SHP77 treated with DMSO at 0.1 percent for 48 hours (cell line): ENCODE results near the gene SFSWAP.
"Not testable (repeated sequence)": the region's sequence is repeated elsewhere in the genome, so short reads cannot be mapped to it uniquely, and the experiment has no call there.

Source experiments
- DNase-seq: peaks from one replicate; lab custom pipeline; 2025; lab: John Stamatoyannopoulos, UW

The SFSWAP gene

DNA sequence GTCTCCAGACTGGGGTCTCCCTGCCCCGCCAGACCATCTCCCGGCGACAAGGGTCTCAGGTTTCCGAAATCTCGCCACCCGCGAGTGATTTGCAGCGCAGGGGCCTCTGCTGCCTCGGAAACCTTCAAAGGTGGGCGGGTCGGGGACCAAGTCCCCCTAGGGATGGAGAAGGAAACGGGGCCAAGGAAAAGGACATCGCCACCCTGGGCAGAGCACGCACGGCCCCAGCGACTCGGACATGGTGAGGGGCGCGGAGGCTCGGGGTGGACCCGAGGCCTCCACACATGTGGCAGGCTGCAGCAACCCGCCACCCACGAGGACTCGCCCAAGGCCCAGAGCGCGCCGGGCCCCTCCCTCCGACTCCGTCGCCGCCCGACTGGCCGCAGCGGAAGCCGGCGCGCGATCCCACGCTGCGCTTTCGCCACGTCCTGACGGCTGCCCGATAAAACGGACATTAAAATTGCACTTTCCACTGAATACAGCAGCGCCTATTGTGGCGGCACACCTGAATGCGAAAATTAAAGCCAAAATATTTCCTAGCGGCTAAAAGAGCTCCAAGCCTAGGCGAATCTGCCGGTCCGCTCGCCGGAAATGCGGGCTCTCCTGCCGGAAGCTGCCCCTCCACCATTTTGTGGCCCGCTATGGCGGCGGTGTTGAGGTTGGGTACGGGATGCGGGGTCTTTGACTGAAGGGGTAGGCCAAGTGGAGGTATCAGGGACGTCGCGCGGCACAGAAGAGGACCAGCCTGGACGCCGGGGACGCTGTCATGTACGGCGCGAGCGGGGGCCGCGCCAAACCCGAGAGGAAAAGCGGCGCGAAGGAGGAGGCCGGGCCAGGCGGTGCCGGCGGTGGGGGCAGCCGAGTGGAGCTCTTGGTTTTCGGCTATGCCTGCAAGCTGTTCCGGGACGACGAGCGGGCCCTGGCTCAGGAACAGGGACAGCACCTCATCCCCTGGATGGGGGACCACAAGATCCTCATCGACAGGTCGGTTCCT lies at the start of gene SFSWAP:
Gene SFSWAP, plus strand, starts transcription at position 627 of the 994 bp plus-strand sequence. Its CDS starts 140 bp downstream, at position 767.
- DNase-seq = peak; percentile 78

DNA sequence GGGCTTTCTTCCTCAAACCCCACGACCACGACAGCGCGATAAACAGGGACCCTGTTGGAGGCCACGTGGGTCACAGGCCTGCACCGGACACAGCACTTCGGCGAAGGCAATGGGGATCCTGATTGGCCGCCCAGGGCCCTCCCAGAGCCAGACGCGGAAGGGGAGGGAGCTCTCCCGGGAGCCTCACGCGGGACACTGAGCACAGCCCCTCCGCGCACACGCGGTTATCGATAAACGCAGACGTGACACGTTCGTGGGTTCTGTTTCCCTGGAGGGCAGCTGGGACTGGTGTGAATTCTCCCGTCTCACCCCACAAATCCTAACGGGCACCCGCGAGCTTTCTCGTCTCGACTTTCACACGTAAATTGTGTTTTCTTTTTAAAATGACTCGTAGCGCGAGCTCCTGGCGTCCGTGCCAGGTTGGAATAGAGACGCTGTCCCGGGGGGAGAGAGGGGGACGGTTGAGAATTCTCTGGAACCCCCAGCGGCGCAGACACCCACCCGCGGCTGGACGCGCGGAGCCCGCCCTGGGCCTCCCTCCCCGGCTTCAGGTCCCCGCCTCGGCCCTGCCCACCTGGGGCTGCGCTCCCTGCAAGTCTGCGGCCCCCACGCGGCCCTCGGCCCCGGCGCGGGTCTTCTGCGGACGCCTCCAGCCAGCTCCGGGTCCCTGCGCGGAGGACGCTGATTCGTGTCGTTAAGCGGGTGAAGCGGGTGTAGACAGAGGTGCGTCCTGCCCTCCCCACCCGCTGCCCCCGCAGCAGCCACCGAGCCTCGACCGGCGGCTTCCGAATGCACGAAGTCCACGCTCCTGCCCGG lies 49.5 kb upstream of the SFSWAP start:
- not testable (repeated sequence) for DNase-seq

DNA sequence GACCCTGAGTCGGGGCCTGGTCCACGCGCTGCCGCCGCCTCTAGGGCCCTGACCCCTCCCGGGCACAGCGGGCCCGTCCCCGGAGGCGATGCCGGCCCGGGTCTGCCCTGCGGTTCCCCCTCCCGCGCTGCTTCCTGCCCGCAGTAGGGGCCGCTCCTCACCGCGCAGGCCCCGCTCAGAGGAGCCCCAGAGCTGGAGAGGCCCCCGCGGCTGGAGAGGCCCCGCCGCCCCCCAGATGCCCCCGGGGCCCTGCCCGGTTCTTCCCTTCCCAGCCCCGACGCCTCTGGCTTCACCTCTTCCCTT lies 49.0 kb upstream of the SFSWAP start:
- DNase-seq = not testable (repeated sequence)

DNA sequence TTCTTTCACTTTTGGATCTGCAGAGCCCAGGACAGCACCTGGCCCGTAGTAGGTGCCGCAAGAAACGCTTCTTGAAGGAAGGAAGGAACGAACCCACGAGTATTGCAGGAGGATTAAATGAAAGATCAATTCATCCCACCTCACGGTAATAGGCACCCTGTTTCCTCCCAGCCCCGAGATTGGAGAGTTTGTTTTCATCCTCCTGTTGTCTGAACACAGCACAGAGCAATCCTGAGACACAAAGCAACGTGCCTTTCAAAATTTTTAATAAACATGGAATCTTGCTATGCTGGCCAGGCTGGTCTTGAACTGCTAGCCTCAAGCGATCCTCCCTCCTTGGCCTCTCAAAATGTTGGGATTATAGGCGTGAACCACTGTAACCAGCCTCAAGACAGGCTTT lies 48.5 kb upstream of the SFSWAP start:
- DNase-seq = not testable (repeated sequence)

DNA sequence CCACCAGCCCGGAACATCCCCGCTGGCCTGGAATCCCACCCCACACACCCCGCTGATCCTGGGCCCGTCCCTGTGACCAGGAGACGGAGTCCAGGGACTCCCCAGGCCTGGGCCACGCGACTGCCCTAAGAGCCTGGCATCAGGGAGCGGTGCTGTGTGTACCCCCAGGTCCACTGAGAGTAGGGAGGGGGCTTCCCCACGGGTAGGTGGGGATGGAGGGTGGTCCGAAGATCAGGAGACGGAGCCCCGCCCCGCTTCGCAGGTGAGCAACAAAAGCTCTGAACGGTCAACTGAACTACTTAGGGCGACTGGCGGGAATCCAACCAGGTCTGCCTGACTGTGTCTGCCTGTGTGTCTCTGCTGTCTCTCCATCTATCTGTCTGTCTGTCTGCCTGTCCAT lies 45.2 kb upstream of the SFSWAP start:
- not testable (repeated sequence) for DNase-seq

DNA sequence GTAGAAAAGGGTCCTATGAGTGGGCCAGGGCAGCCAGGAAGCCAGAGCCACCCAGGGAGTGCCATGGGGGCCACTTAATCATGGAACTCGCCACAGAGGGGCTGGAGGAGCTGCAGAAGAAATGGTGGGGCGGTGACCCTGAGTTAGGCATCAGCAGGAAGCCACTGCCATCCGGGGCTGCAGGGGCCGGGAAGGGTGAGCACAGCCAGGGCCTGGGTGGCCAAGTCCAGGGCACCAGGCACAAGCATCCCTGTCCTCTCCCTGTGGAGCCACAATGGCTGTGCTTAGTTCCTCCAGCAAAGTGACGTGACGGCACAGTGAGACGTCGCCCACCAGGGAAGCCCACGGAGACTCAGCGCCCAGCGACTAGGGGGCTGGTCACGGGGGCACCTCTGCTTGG lies 44.4 kb upstream of the SFSWAP start:
- DNase-seq = not testable (repeated sequence)

DNA sequence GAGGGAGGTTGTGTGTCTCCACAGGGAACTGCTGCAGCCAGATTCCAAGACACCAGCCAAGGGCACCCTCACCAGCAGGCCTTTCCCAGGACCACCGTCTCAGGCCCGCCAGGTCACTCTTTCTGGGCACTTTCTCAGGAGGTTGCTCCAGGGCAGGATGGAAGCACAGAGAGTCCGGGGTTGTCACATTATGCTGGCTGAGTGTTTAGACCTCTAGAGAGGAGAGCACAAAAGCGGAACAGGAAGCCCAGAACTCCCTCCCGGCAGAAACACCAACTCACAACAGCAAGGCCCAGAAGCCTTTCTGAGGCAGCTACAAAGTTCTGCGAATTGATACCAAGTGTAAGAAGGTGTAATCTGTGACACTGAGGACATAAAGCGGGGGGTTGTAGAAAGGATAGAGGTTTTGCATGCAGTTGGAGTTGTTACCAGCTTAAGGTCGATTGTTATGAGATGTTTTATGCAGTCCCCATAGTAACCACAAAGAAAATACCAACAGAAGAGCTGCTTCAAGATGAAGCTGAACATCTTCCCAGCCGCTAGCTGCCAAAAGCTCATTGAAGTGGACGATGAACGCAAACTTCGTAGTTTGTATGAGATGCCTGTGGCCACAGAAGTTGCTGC lies 43.8 kb upstream of the SFSWAP start:
- not testable (repeated sequence) for DNase-seq

DNA sequence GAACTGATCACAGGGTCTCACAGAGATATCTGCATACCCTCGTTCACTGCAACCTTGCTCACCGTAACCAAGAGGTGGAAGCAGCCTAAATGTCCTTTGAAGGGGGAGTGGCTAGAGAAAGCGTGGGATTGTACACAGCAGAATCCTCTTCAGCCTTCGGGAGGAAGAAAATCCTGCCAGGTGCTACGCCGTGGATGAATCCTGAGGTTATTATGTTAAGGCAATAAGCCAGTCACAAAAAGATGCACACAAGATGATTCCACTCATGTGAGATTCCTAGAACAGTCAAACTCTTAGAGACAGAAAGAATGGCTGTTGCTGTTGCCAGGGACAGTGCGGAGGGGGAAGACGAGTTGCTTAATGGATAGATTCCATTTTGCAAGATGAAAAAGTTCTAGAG lies 39.6 kb upstream of the SFSWAP start:
- DNase-seq = no peak

DNA sequence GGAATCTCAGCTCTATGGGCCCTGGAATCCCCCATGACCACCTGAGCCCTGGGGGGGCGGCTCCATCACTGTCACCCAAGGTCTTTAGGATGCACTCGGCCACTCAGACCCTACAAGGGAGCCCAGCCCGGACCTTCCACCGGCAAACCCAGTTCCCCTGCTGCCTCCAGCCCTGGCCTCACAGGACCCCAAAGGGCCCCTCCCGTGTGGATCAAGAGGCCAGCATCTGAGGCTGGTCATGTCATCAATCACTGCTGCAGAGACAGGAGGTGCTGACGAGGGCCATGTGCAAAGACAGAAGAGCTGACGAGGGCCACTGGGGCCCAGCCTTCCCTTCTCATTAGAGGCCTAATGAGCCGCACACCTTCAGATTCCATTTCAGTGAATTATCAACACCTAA lies 39.0 kb upstream of the SFSWAP start:
- DNase-seq = no peak

DNA sequence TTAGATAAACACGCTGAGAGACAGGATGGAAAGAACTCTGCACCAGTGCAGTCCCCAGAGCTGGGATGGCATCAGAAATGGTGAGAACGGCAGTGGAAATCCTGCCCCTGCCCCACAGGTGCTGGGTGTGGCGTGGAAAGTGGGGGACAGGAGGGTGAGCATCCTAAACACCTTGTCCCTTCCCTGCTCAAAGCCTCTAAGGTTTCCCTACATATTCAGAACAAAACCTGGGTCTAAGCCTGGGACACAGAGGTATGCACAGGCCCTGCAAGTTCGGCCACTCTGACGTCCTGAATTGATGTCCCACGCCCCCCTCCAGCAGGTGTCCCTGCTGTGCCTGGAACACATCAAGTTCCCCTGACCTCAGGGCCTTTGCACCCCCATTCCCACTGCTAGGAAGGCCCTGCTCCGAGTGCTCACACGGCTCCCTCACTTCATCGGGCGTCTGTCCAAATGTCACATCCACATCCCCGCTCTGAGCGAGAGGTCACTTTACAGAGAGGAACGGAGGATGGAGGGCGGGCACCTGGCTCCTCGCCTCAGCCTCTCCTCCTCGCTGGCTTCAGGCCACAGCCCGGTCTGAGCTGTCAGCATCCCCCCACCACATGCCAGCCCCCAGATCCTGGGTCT lies 38.5 kb upstream of the SFSWAP start:
- no peak for DNase-seq

DNA sequence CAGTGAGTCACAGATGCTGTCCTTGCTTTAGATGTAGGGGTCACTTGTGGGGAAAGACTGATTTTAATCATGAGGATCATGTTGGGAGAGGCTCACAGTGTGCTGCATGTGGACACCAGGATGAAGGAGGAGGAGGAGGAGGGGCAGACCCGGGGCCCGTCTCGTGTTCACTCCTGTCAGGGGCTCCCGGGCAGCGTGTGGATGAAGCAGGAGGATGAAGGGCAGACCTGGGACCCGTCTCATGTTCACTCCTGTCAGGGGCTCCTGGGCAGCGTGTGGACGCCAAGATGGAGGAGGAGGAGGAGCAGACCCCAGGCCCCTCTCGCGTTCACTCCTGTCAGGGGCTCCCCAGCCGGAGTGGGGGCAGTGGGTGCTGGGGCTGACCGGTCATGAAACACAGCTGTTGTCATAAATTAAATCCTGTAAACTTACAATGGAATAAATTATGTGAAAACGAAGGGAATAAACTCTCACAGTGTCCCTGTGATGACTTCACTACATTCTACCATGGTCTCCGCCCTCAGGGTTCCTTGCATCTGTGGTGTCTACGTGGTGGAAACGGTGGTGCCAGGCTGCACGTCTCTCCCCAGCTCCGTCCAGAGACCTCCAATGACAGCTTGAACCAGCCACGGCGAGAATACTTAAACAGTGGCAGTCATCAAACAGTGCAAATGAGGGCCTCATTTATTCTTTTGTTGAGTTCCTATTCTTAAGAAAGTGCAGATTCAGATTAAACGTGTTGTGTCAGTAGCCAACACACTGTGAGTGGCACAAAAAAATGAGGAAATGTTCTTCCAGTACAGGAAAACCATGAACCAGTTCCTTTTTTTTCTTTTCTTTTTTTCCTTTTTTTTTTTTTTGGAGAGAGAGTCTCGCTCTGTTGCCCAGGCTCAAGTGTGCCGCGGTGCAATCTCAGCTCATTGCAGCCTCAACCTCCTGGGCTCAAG lies 37.7 kb upstream of the SFSWAP start:
- DNase-seq = no peak

DNA sequence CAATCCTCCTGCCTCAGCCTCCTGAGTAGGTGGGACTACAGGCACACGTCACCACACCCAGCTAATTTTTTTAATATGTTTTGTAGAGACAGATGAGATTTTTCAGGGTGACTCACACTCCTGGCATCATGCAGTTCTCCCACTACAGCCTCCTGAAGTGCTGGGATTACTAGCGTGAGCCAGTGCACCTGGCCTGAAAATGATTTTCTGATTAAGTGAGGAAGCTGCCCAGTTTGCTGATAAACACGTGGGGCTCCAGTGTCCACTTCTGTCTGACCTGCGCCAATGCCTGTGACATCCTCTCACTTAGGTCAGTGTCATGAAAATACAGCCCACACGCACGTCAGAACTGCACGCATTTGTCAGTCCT lies 37.0 kb upstream of the SFSWAP start:
- DNase-seq = no peak

DNA sequence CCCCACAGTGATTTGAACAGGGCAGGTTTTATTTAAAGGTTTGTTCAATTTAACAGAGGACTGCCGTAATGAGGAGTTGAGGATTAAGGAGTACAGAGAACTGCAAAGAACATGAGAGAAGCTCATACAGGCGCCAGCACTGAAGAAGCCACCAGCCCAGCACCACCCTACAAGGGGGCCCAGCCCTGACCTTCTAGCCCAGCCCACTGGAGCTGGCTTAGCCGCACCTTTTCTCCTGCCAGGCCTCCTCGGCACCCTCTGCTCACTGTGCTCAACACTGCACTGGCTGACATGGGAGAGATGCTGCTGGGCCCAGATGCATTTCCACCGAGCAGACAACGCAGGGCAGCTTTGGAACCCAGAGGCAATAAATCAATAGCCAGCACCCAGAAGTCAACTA lies 36.5 kb upstream of the SFSWAP start:
- DNase-seq = no peak

DNA sequence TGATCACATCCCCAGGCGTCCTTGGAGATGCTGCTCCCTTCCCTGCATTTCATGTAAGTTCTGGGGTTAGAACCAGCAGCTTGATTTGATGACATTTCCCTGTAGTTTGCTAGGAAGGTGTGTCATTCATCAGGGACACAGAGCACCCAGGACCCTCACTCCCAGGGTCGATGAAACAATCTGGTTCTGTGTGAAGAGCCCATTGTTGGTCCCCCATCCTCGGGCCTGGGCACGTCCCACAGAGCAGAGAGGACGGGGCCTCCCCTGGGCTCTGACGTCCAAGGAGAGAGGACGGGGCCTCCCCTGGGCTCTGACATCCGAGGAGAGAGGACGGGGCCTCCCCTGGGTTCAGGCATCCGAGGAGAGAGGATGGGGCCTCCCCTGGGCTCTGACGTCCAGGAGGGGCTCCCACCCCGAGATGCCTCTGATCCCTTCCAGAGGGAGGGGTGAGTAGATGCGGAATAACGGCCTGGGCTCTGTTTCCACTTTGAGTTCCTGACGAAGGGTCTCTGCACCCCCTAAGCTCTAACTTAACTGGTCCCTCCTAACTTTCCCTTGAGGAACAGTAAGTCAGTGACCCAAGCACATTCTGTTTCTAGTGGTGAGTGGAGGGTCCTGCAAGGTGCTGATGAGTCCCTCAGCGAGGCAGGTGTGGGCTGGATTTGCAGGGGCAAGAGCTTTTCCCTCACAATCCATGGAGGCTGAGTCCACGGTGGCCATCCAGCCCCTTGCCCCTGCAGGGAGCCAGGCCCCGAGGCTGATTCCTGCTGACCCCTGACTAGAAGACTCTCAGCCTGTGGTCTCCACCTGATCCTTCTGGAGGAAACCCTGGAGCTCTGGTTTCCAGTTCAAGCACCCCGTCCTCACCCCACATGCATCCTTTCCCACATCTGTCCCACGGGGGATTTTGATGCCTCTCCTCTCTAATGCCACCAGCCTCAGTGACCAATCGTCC lies 35.5 kb upstream of the SFSWAP start:
- DNase-seq = no peak

DNA sequence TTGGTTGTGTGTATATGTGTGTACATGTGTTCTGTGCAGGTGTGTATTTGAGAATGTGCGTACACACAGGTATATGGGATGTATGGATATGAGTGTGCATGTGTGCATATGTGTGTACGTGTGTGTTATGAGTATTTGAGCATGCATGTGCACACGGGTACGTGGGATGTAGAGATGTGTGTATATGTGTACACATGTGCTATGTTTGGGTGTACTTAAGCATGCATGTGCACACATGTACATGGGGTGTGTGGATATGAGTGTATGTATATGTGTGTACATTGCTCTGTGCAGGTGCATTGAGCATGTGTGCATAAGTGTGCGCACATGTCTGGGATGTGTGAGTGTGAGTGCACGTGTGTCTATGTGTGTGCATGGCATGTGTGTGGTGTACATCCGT lies 34.3 kb upstream of the SFSWAP start:
- no peak for DNase-seq

DNA sequence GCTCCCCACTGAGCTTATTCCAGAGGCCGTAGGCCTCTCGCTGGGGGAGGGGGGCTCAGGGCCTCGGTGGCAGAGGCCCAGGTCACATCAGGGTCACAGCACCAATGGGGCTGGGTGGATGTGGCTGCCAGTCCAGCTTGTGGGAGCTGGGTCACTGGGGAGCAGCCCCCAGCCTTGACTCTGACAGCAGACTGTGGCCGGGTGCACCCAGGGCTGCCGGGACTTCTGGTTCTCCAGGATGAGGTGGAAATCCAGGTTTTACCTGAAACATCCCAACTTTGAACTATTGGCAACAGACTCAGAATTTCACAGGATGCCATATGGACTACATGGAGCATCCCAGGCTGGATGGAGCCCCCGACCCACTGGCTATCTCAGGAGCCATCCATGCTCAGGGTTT lies 33.8 kb upstream of the SFSWAP start:
- not testable (repeated sequence) for DNase-seq

DNA sequence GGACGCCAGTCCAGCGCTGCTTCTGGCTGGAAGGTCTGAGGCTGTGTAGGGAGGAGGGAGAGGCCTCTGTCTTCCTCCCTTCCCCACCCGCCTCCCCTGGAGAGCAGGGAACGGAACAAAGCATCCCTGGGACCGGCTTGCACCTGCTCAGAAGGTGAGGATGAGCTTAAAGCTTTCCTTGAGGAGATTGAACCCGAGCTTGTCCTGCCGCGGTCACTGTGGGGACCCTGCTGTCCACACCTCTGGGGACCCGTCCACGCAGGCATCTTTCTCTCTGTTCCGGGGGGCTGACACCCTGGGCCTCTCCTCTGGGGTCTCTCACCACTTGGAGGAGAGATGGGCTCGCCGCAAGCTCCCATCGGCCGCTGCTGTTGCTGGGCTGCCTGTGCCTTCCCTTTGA lies 33.2 kb upstream of the SFSWAP start:
- DNase-seq = no peak

DNA sequence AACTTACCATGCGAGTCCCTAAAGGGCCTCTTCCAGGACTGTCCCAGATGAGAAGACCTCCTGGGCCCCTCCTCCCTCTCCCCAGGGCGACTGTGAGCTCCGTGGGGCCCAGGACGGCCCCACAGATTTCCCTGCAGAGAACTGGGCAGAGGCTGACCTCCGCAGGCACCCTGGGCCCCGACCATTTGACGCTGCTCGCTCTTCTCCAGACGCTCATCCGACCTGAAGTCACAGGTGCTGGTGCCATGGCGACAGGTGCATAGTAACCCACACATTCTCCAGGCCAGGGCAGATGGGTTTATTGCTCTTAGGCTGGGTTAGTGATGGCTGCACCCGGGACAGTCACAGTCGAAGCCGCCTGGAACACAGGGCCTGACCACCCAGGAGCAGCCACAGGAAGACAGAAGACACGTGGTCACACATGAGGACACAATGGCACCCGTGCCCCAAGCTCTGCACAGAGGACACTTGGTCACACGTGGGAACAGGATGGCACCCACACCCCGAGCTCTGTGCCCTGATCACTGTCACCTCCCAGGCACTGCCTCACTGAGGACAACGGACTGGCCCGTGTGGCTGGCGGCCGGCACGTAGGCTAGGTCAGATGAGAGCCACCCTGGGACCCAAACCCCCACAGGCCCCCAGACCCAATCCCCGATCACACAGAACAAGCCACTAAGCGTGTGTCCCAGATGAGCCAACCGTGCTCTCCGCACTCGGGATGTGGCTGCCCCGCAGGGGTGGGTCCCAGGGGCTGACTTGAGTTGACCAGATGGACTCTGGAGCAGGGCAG lies 32.3 kb upstream of the SFSWAP start:
- not testable (repeated sequence) for DNase-seq

DNA sequence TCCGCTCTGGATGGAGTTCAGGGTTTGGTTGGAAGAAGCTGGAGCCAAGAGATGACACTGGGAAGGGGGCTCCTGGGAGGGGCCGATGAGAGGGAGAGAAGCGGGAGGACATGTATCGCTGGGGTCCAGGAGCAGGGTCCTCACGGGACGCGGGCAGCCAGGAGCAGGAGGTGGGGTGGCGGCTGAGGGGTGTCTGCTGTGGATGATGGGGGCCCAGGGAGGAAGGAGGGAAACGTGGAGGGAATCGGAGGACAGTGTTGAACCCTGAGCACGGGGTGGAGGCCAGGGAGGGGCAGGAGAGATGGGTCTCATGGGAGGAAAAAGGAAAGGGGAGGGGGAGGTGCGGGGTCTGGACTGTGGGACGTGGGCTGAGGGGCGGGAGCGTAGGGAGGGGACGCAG lies 31.7 kb upstream of the SFSWAP start:
- DNase-seq = not testable (repeated sequence)
